HepG2 (cell line): ENCODE results near the gene SEMA3F. TPM values are rescaled to one million over a fixed set of nuclear protein-coding genes. Genes with fewer than 3 reads are reported as not detected.

ENCODE experiments used
- AGO2 ChIP-seq: fragments of 200-400 bp; formaldehyde crosslinking; optimal IDR thresholded peaks from 2 replicates; pipeline ENCODE3; 2017; ENCODE audit warnings: mild to moderate bottlenecking, low read depth, low read length, moderate library complexity
- CBX2 ChIP-seq, 2 experiments: fragments of 200-600 bp in 1 of 2; sonication (generic); formaldehyde crosslinking in 1 of 2; IDR thresholded peaks; 2 replicates each; pipeline versions ENCODE4 v1.7.0 to v1.8.1; 2018 to 2022; ENCODE audit warnings: low read depth in 2 of 2, low read length in 1 of 2, mild to moderate bottlenecking in 1 of 2, missing genetic modification reagents in 1 of 2
- CBX5 ChIP-seq: sonication (generic); formaldehyde crosslinking; IDR thresholded peaks from 2 replicates; pipeline ENCODE4 v1.4.0; 2020; ENCODE audit warnings: missing genetic modification reagents, borderline replicate concordance
- CHD2 ChIP-seq: IDR thresholded peaks from 2 replicates; pipeline ENCODE4 v1.6.1; 2011; ENCODE audit warnings: low read depth, low read length, improper control_type of control experiment
- KDM4B ChIP-seq: sonication (generic); formaldehyde crosslinking; IDR thresholded peaks from 2 replicates; pipeline ENCODE4 v1.4.0; 2020; ENCODE audit warnings: missing genetic modification reagents
- LCORL ChIP-seq, 2 experiments: fragments of 450-650 bp in 1 of 2; sonication (generic) in 1 of 2; formaldehyde crosslinking in 1 of 2; IDR thresholded peaks; 2 replicates each; pipeline versions ENCODE4 v1.5.0 to v1.6.1; 2017 to 2020; ENCODE audit warnings: antibody characterized with exemption in 1 of 2, missing genetic modification reagents in 1 of 2
- MAFF ChIP-seq: IDR thresholded peaks from 2 replicates; pipeline ENCODE4 v1.6.1; 2011; ENCODE audit warnings: low read depth, low read length, improper control_type of control experiment
- NFRKB ChIP-seq: fragments of 450-650 bp; IDR thresholded peaks from 2 replicates; pipeline ENCODE4 v1.6.1; 2017
- PPARG ChIP-seq: conservative IDR thresholded peaks from 2 replicates; pipeline ENCODE4 v1.6.1; 2016; ENCODE audit warnings: missing biosample characterization, missing genetic modification reagents
- SNAPC2 ChIP-seq: sonication (generic); formaldehyde crosslinking; IDR thresholded peaks from 2 replicates; pipeline ENCODE4 v1.8.1; 2022; ENCODE audit warnings: mild to moderate bottlenecking, missing genetic modification reagents
- STAT5B ChIP-seq: sonication (generic); formaldehyde crosslinking; IDR thresholded peaks from 2 replicates; pipeline ENCODE4 v1.4.0; 2020; ENCODE audit warnings: missing genetic modification reagents
- ZC3H4 ChIP-seq: sonication (generic); formaldehyde crosslinking; IDR thresholded peaks from 2 replicates; pipeline ENCODE4 v1.4.0; 2020; ENCODE audit warnings: missing genetic modification reagents, borderline replicate concordance
- ZEB1 ChIP-seq: IDR thresholded peaks from 2 replicates; pipeline ENCODE4 v1.6.1; 2012; ENCODE audit warnings: mild to moderate bottlenecking, low read depth, inconsistent platforms; ENCODE audit not compliant: insufficient replicate concordance
- ZFY ChIP-seq: sonication (generic); formaldehyde crosslinking; IDR thresholded peaks from 2 replicates; pipeline ENCODE4 v1.4.0; 2020; ENCODE audit warnings: missing genetic modification reagents
- ZNF160 ChIP-seq: sonication (generic); formaldehyde crosslinking; IDR thresholded peaks from 2 replicates; pipeline ENCODE4 v1.8.0; 2022; ENCODE audit warnings: mild to moderate bottlenecking, inconsistent platforms, missing genetic modification reagents
- ZNF468 ChIP-seq: sonication (generic); formaldehyde crosslinking; IDR thresholded peaks from 2 replicates; pipeline ENCODE4 v1.8.0; 2022; ENCODE audit warnings: mild to moderate bottlenecking, moderate library complexity, missing genetic modification reagents
- ZNF589 ChIP-seq: sonication (generic); formaldehyde crosslinking; conservative IDR thresholded peaks from 2 replicates; pipeline ENCODE4 v1.8.0; 2022; ENCODE audit warnings: mild to moderate bottlenecking, moderate library complexity, missing genetic modification reagents
- ZNF670 ChIP-seq: sonication (generic); formaldehyde crosslinking; IDR thresholded peaks from 2 replicates; pipeline ENCODE4 v1.8.0; 2022; ENCODE audit warnings: mild to moderate bottlenecking, missing genetic modification reagents, borderline replicate concordance
- polyA plus RNA-seq, 8 experiments: library from polyadenylated mRNA; depleted of rRNA in 3 of 8; stranded (reverse) in 7 of 8; unstranded in 1 of 8; fragments of >200 nt; fragmentation: Illumina TruSeq in 4 of 8; extraction: Trizol in 4 of 8; gene quantifications; 2 replicates each; pipeline versions ENCODE4 v1.2.1 to v1.2.3, GENCODE V29; 2011 to 2016; ENCODE audit warnings: low read depth in 4 of 8, missing spikeins in 1 of 8, mixed read lengths in 1 of 8; ENCODE audit not compliant: insufficient read depth in 1 of 8
- total RNA-seq, 5 experiments: library from RNA; depleted of rRNA; stranded (reverse); fragments of >200 nt; fragmentation: Illumina TruSeq; extraction: Trizol; gene quantifications; 2 replicates each; pipeline ENCODE4 v1.2.3, GENCODE V29; 2016; ENCODE audit warnings: low read depth in 1 of 5
- TF ChIP-seq, protein P1 (sequence below): sonication (generic); formaldehyde crosslinking; IDR thresholded peaks from 2 replicates; pipeline ENCODE4 v1.8.1; 2023; ENCODE audit warnings: mild to moderate bottlenecking, missing genetic modification reagents
- TF ChIP-seq, protein P2 (sequence below): sonication (generic); formaldehyde crosslinking; IDR thresholded peaks from 2 replicates; pipeline ENCODE4 v1.4.0; 2020; ENCODE audit warnings: missing genetic modification reagents, borderline replicate concordance
- TF ChIP-seq, protein P3 (sequence below): IDR thresholded peaks from 2 replicates; pipeline ENCODE4 v1.6.1; 2016; ENCODE audit warnings: missing compliant biosample characterization, missing genetic modification reagents, borderline replicate concordance
- TF ChIP-seq, protein P4 (sequence below): sonication (generic); formaldehyde crosslinking; IDR thresholded peaks from 2 replicates; pipeline ENCODE4 v1.5.0; 2020; ENCODE audit warnings: missing genetic modification reagents, mild to moderate bottlenecking, borderline replicate concordance
- TF ChIP-seq, protein P5 (sequence below): sonication (generic); formaldehyde crosslinking; IDR thresholded peaks from 2 replicates; pipeline ENCODE4 v1.8.0; 2022; ENCODE audit warnings: mild to moderate bottlenecking, missing genetic modification reagents, moderate library complexity

SEMA3F gene
- total and polyA plus RNA-seq, 2 of the 13 experiments (the other 11 are each of a cell fraction or from before 2014, with no cell fraction given): 7.6 to 17.2 TPM

DNA sequence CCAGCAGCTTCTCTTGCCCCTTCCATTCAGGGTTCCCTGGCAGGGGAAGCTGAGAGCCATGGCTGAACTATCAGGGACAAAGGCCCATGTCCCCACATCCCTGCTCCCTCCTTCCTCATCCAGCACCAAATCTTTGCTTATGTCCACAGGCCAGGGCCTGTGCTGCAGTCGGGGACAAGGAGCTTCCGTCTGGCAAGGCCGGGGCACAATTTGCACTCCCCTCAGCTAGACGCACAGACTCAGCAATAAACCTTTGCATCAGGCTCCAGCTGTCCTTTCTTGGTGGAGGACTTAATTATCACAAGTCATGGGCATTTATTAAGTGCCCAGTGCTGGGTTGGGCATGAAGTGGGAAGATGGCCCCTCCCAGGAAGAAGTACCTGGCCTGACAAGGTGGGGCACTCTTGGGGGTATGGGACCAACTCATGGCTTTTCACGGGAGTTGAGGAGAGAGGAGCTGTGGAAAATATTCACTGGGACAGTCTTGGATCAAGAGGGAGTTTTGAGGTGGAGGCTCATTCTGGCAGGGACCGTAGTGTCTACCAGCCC lies 41.2 kb downstream of the SEMA3F start (continued):
- TF ChIP-seq, protein P1, sequence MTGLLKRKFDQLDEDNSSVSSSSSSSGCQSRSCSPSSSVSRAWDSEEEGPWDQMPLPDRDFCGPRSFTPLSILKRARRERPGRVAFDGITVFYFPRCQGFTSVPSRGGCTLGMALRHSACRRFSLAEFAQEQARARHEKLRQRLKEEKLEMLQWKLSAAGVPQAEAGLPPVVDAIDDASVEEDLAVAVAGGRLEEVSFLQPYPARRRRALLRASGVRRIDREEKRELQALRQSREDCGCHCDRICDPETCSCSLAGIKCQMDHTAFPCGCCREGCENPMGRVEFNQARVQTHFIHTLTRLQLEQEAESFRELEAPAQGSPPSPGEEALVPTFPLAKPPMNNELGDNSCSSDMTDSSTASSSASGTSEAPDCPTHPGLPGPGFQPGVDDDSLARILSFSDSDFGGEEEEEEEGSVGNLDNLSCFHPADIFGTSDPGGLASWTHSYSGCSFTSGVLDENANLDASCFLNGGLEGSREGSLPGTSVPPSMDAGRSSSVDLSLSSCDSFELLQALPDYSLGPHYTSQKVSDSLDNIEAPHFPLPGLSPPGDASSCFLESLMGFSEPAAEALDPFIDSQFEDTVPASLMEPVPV (CRISPR knock-in tag): no peak
- TF ChIP-seq, protein P2, sequence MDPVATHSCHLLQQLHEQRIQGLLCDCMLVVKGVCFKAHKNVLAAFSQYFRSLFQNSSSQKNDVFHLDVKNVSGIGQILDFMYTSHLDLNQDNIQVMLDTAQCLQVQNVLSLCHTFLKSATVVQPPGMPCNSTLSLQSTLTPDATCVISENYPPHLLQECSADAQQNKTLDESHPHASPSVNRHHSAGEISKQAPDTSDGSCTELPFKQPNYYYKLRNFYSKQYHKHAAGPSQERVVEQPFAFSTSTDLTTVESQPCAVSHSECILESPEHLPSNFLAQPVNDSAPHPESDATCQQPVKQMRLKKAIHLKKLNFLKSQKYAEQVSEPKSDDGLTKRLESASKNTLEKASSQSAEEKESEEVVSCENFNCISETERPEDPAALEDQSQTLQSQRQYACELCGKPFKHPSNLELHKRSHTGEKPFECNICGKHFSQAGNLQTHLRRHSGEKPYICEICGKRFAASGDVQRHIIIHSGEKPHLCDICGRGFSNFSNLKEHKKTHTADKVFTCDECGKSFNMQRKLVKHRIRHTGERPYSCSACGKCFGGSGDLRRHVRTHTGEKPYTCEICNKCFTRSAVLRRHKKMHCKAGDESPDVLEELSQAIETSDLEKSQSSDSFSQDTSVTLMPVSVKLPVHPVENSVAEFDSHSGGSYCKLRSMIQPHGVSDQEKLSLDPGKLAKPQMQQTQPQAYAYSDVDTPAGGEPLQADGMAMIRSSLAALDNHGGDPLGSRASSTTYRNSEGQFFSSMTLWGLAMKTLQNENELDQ (CRISPR knock-in tag): no peak
- TF ChIP-seq CBX5 (CRISPR knock-in tag) (no peak), STAT5B (CRISPR knock-in tag) (no peak), AGO2 (no peak), ZNF160 (CRISPR knock-in tag) (0 out of 2 replicates have a peak, but pooled peaks have one; percentile 41), ZNF589 (CRISPR knock-in tag) (no peak), KDM4B (CRISPR knock-in tag) (peak; percentile 8; the same call in 1 of the 2 replicates), ZC3H4 (CRISPR knock-in tag) (no peak; the same call in 1 of the 2 replicates), SNAPC2 (CRISPR knock-in tag) (no peak; the same call in 1 of the 2 replicates), PPARG (no peak; the same call in 1 of the 2 replicates), NFRKB (no peak), MAFF (no peak), ZFY (CRISPR knock-in tag) (peak; percentile 7), ZNF468 (CRISPR knock-in tag) (no peak), LCORL (IDR thresholded peaks at IDR 0.05) (peak; percentile 66; the same call in 1 of the 2 replicates), LCORL (CRISPR knock-in tag; IDR thresholded peaks at IDR 0.05) (no peak), ZEB1 (no peak), CHD2 (no peak), CBX2 (IDR thresholded peaks at IDR 0.05; ENCODE audit: low read depth, low read length) (no peak), CBX2 (CRISPR knock-in tag; IDR thresholded peaks at IDR 0.05; ENCODE audit: low read depth) (no peak), ZNF670 (CRISPR knock-in tag) (0 out of 2 replicates have a peak, but pooled peaks have one; percentile 4)
- TF ChIP-seq, protein P3, sequence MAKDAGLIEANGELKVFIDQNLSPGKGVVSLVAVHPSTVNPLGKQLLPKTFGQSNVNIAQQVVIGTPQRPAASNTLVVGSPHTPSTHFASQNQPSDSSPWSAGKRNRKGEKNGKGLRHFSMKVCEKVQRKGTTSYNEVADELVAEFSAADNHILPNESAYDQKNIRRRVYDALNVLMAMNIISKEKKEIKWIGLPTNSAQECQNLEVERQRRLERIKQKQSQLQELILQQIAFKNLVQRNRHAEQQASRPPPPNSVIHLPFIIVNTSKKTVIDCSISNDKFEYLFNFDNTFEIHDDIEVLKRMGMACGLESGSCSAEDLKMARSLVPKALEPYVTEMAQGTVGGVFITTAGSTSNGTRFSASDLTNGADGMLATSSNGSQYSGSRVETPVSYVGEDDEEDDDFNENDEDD (CRISPR knock-in tag): no peak
- TF ChIP-seq, protein P4, sequence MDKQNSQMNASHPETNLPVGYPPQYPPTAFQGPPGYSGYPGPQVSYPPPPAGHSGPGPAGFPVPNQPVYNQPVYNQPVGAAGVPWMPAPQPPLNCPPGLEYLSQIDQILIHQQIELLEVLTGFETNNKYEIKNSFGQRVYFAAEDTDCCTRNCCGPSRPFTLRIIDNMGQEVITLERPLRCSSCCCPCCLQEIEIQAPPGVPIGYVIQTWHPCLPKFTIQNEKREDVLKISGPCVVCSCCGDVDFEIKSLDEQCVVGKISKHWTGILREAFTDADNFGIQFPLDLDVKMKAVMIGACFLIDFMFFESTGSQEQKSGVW (CRISPR knock-in tag): no peak
- TF ChIP-seq, protein P5, sequence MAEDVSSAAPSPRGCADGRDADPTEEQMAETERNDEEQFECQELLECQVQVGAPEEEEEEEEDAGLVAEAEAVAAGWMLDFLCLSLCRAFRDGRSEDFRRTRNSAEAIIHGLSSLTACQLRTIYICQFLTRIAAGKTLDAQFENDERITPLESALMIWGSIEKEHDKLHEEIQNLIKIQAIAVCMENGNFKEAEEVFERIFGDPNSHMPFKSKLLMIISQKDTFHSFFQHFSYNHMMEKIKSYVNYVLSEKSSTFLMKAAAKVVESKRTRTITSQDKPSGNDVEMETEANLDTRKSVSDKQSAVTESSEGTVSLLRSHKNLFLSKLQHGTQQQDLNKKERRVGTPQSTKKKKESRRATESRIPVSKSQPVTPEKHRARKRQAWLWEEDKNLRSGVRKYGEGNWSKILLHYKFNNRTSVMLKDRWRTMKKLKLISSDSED (CRISPR knock-in tag): no peak
